GM10248 (cell line): ENCODE results near the gene PNLIPRP2.

ENCODE experiments used
- CTCF ChIA-PET: fragments of 300-600 bp; sonication (Branson Sonifier 250); formaldehyde crosslinking; extraction: SDS; loops from one replicate; lab custom pipeline; 2021; ENCODE audit warnings: antibody characterized with exemption; lab: Yijun Ruan, JAX
- POLR2A ChIA-PET: fragments of 350-650 bp; sonication (Branson Sonifier 250); formaldehyde crosslinking; extraction: SDS; loops from one replicate; lab custom pipeline; 2020; ENCODE audit warnings: antibody characterized with exemption; lab: Yijun Ruan, JAX
- DNase-seq: peaks from one replicate; pipeline ENCODE4 v3.0.0; 2012; ENCODE audit errors: extremely low spot score
- CTCF ChIP-seq: IDR thresholded peaks from 2 replicates; pipeline ENCODE4 v1.5.1; 2012; ENCODE audit warnings: mild to moderate bottlenecking, low read depth; ENCODE audit errors: extremely low read depth, missing control alignments, control extremely low read depth

Gene PNLIPRP2

GRCh38 chr10:116691635-116692034, 70.9 kb downstream of the PNLIPRP2 start:
- ChIA-PET CTCF (interaction anchor here (0.7 to 2.1 kb wide), 6 partner anchors 9 to 484 kb away, joined by 3 to 8 read pairs (median 4); no protein-coding TSS in a partner anchor), POLR2A (no interaction called here)
- TF ChIP-seq CTCF = no peak

GRCh38 chr10:116692225-116692624, 71.5 kb downstream of the PNLIPRP2 start:
- CTCF ChIA-PET = interaction anchor here (0.7 to 2.1 kb wide), 6 partner anchors 10 to 483 kb away, joined by 3 to 8 read pairs (median 4); no protein-coding TSS in a partner anchor
- POLR2A ChIA-PET = no interaction called here

More at GRCh38 chr10:116691635-116692034, 70.9 kb downstream of the PNLIPRP2 start:
- DNase-seq = no peak

GRCh38 chr10:116694243-116694926, 73.6 kb downstream of the PNLIPRP2 start:
- POLR2A ChIA-PET = no interaction called here
- no peak for TF ChIP-seq CTCF
- DNase-seq = no peak
- CTCF ChIA-PET = interaction anchor here (0.9 kb wide), 1 partner anchor 12 kb away, joined by 3 read pairs; no protein-coding TSS in a partner anchor

More at GRCh38 chr10:116692225-116692624, 71.5 kb downstream of the PNLIPRP2 start:
- TF ChIP-seq CTCF = no peak
- DNase-seq = no peak
